Measurements from ENCODE around the gene TSPAN16.

The TSPAN16 gene

GRCh38 chr19:11264452-11265176, 31.3 kb upstream of the TSPAN16 start:
- H3K4me1 ChIP-seq (ENCODE audit: insufficient read depth, low read length, poor library complexity, severe bottlenecking) = no peaks in the 10 kb centered on the region
- no peaks in the 10 kb centered on the region for H3K9me3 ChIP-seq (ENCODE audit: insufficient read depth, low read depth, low read length)
- H2AFZ ChIP-seq (ENCODE audit: low read length) = no peak overlapping the region
- TF ChIP-seq CTCF (conservative IDR thresholded peaks at IDR 0.05; ENCODE audit: low read length) (no peak), EZH2phosphoT487 (IDR thresholded peaks at IDR 0.05; ENCODE audit: borderline replicate concordance) (no peak)
- H3K4me3 ChIP-seq (ENCODE audit: low read length, poor library complexity, severe bottlenecking) = no peak overlapping the region
- no peaks in the 10 kb centered on the region for H3K27me3 ChIP-seq (ENCODE audit: insufficient read depth, low read length, poor library complexity, severe bottlenecking)
- H4K20me1 ChIP-seq (ENCODE audit: insufficient read depth, low read length, poor library complexity, severe bottlenecking) = no peaks in the 10 kb centered on the region
- H3K36me3 ChIP-seq (ENCODE audit: insufficient read depth, low read length) = no peaks in the 10 kb centered on the region
- no peaks in the 10 kb centered on the region for H3F3A ChIP-seq (ENCODE audit: low read depth)
- H3K4me2 ChIP-seq (ENCODE audit: low read depth, low read length, poor library complexity, severe bottlenecking) = no peak overlapping the region
- no peaks in the 10 kb centered on the region for H3K79me2 ChIP-seq (ENCODE audit: insufficient read depth, low read length)
- no peaks in the 10 kb centered on the region for H3K9me2 ChIP-seq (replicated peaks; ENCODE audit: low read depth, low read length)
- no peak overlapping the region for H3K9ac ChIP-seq (ENCODE audit: low read depth, low read length, poor library complexity, severe bottlenecking)

DNA sequence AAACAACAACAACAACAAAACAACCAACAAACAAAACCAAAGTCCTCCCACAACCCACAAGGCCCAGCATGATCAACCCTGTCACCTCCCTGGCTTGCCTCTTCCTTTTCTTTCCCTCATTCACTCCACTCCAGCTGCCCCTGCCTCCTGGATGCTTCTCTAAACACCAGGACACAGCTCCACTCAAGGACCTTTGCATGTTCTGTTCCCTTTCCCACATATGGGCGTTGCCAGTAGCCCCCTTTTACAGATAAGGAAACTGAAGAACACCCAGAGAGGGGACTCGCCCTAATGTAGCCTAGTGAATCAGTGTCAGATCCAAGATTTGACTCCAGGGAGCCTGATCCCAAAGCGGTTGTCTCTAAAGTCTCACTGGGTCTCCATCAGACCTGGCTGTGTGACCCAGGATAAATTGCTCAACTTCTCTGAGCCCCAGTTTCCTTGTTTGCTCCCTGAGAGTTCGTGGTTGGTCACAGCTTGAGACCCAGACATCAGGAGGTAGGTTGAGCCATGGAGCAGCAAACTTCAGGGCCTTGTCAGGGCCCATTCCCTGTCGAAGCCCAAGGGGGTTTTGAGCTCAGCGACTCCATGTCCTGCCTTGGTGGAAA, 30.7 kb upstream of the TSPAN16 start:
- H3K9me3 ChIP-seq (ENCODE audit: insufficient read depth, low read depth, low read length) = no peaks in the 10 kb centered on the region
- no peak overlapping the region for H3K9ac ChIP-seq (ENCODE audit: low read depth, low read length, poor library complexity, severe bottlenecking)
- TF ChIP-seq EZH2phosphoT487 (IDR thresholded peaks at IDR 0.05; ENCODE audit: borderline replicate concordance) = no peak
- TF ChIP-seq CTCF (conservative IDR thresholded peaks at IDR 0.05; ENCODE audit: low read length) = no peak
- H3F3A ChIP-seq (ENCODE audit: low read depth) = no peaks in the 10 kb centered on the region
- H3K4me1 ChIP-seq (ENCODE audit: insufficient read depth, low read length, poor library complexity, severe bottlenecking) = no peaks in the 10 kb centered on the region
- H3K4me2 ChIP-seq (ENCODE audit: low read depth, low read length, poor library complexity, severe bottlenecking) = no peak overlapping the region
- H3K4me3 ChIP-seq (ENCODE audit: low read length, poor library complexity, severe bottlenecking) = no peak overlapping the region
- H3K27me3 ChIP-seq (ENCODE audit: insufficient read depth, low read length, poor library complexity, severe bottlenecking) = no peaks in the 10 kb centered on the region
- H3K36me3 ChIP-seq (ENCODE audit: insufficient read depth, low read length) = no peaks in the 10 kb centered on the region
- no peak overlapping the region for H2AFZ ChIP-seq (ENCODE audit: low read length)
- no peaks in the 10 kb centered on the region for H3K9me2 ChIP-seq (replicated peaks; ENCODE audit: low read depth, low read length)
- H3K79me2 ChIP-seq (ENCODE audit: insufficient read depth, low read length) = no peaks in the 10 kb centered on the region
- no peaks in the 10 kb centered on the region for H4K20me1 ChIP-seq (ENCODE audit: insufficient read depth, low read length, poor library complexity, severe bottlenecking)

DNA sequence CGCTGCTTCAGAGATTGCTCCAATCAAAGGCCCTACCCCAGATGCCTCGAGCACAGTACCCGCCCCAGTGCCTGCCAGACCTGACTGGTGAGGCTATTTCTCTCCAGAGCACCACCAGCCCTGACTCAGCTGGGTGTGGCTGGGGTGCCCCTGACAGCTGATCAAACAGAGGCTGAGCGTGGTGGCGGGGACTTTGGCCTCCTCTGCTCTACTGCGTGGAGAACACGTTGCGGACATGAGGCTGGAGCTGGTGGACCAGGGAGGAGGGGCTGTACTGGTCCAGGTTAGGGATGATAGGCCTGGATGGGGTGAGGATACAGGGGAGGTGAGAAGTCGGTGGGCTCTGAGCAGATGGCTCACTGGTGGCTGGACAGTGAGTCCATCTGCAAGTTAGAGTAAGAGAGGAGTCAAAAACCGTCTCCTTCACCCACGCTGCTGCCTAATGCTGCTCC, 30.1 kb upstream of the TSPAN16 start:
- no peaks in the 10 kb centered on the region for H3F3A ChIP-seq (ENCODE audit: low read depth)
- no peaks in the 10 kb centered on the region for H4K20me1 ChIP-seq (ENCODE audit: insufficient read depth, low read length, poor library complexity, severe bottlenecking)
- H3K9ac ChIP-seq (ENCODE audit: low read depth, low read length, poor library complexity, severe bottlenecking) = no peak overlapping the region
- no peaks in the 10 kb centered on the region for H3K79me2 ChIP-seq (ENCODE audit: insufficient read depth, low read length)
- H3K9me3 ChIP-seq (ENCODE audit: insufficient read depth, low read depth, low read length) = no peaks in the 10 kb centered on the region
- no peak overlapping the region for H3K4me3 ChIP-seq (ENCODE audit: low read length, poor library complexity, severe bottlenecking)
- H3K36me3 ChIP-seq (ENCODE audit: insufficient read depth, low read length) = no peaks in the 10 kb centered on the region
- H3K27me3 ChIP-seq (ENCODE audit: insufficient read depth, low read length, poor library complexity, severe bottlenecking) = no peaks in the 10 kb centered on the region
- H3K9me2 ChIP-seq (replicated peaks; ENCODE audit: low read depth, low read length) = no peaks in the 10 kb centered on the region
- no peak for TF ChIP-seq CTCF (conservative IDR thresholded peaks at IDR 0.05; ENCODE audit: low read length)
- TF ChIP-seq EZH2phosphoT487 (IDR thresholded peaks at IDR 0.05; ENCODE audit: borderline replicate concordance) = no peak
- no peaks in the 10 kb centered on the region for H3K4me1 ChIP-seq (ENCODE audit: insufficient read depth, low read length, poor library complexity, severe bottlenecking)
- no peak overlapping the region for H2AFZ ChIP-seq (ENCODE audit: low read length)
- no peak overlapping the region for H3K4me2 ChIP-seq (ENCODE audit: low read depth, low read length, poor library complexity, severe bottlenecking)

Data from Loucy (cell line).